SK-N-SH (cell line): ENCODE data around the gene ASIC2. TPM values are rescaled to one million over a fixed set of nuclear protein-coding genes. Genes with fewer than 3 reads are reported as not detected.

Source experiments
- USF2 ChIP-seq: fragments of 150-350 bp; IDR thresholded peaks from 2 replicates; pipeline ENCODE4 v1.6.1; 2017; ENCODE audit warnings: antibody characterized with exemption, low read length, low read depth, borderline replicate concordance
- polyA plus RNA-seq, 3 experiments: library from polyadenylated mRNA; depleted of rRNA; stranded (reverse); fragments of >200 nt; gene quantifications; 2 replicates each; pipeline ENCODE4 v1.2.3, GENCODE V29; 2012

ASIC2 gene
- polyA plus RNA-seq, 1 of the 3 experiments (the other 2 are of a cell fraction): 0.08 TPM

- no peak for TF ChIP-seq USF2
These were observed 328.6 kb downstream of the ASIC2 start (continued) for GRCh38 chr17:32964541-32964940.
